GM12891 (cell line): ENCODE data around the gene CTSG.
"Not testable (repeated sequence)": the region's sequence is repeated elsewhere in the genome, so short reads cannot be mapped to it uniquely, and the experiment has no call there.

Experiments
- POLR2A ChIP-seq: IDR thresholded peaks from 2 replicates; pipeline ENCODE4 v1.6.1; 2011; ENCODE audit warnings: low read depth, low read length, control low read depth
- POLR2AphosphoS5 ChIP-seq: IDR thresholded peaks from 2 replicates; pipeline ENCODE4 v1.6.1; 2011; ENCODE audit warnings: low read depth, low read length, control low read depth
- POU2F2 ChIP-seq: IDR thresholded peaks from 2 replicates; pipeline ENCODE4 v1.6.1; 2011; ENCODE audit warnings: low read depth, mild to moderate bottlenecking, control low read depth, low read length, moderate library complexity
- TAF1 ChIP-seq: IDR thresholded peaks from 2 replicates; pipeline ENCODE4 v1.6.1; 2011; ENCODE audit warnings: low read depth, low read length, control low read depth

DNA sequence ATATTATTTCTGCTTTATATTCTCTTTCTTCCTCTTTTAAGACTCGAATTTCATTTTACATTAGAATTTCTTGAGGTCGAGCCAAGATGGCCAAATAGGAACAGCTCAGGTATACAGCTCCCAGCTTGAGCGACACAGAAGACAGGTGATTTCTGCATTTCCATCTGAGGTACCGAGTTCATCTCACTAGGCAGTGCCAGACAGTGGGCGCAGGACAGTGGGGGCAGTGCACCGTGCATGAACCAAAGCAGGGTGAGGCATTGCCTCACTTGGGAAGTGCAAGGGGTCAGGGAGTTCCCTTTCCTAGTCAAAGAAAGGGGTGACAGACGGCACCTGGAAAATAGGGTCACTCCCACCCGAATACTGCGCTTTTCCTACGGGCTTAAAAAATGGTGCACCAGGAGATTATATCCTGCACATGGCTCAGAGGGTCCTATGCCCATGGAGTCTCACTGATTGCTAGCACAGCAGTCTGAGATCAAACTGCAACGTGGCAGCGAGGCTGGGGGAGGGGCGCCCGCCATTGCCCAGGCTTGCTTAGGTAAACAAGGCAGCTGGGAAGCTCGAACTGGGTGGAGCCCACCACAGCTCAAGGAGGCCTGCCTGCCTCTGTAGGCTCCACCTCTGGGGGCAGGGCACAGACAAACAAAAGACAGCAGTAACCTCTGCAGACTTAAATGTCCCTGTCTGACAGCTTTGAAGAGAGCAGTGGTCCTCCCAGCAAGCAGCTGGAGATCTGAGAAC lies 50.0 kb downstream of the CTSG start:
- not testable (repeated sequence) for TF ChIP-seq POLR2A, POLR2AphosphoS5, TAF1, POU2F2
